ENCODE data around the gene CAMK1D. TPM values are rescaled to one million over a fixed set of nuclear protein-coding genes. Genes with fewer than 3 reads are reported as not detected.

CAMK1D gene
- total RNA-seq, 1 donor from 2014 or later, result 7.4 TPM

DNA sequence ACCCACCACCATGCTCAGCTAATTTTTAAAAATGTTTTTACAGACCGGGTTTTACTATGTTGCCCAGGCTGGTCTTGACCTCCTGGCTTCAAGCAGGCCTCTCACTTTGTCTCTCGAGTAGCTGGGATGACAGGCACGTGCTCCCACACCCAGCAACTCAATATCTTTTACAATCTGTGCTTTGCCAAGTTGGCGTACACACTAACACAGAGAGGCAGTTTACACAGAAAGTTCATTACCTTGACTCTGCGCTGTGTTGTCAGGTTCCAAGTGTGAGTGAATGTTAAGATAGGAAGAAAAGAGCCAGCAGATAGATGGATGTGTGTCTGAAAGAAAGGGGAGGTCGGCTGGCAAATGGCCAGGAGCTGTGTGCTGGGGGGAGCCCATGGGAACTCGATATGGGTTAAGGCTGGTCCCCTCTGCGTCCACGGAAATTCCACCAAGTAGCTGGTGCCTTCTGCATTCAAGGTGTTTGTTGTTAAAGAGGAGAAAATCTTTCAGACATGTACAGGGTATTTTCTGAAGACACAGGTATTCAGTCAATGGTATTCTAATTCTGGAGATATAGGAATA, 299.8 kb downstream of the CAMK1D start:
- peaks cover 3% of the 10 kb centered on the region for H3K9me3 Mint-ChIP-seq
- no peak for DNase-seq (ENCODE audit: low spot score)
- peaks cover 4% of the 10 kb centered on the region for H3K36me3 Mint-ChIP-seq (ENCODE audit: low read depth)
- intact Hi-C loops (cut with micrococcal nuclease), result no loop called here
- no peaks in the 10 kb centered on the region for H3K27me3 Mint-ChIP-seq (ENCODE audit: insufficient read depth)
- peaks cover 17% of the 10 kb centered on the region for H3K4me1 Mint-ChIP-seq (ENCODE audit: low read depth)
- H3K4me3 Mint-ChIP-seq, result no peak overlapping the region
- no peak overlapping the region for H3K27ac Mint-ChIP-seq

DNA sequence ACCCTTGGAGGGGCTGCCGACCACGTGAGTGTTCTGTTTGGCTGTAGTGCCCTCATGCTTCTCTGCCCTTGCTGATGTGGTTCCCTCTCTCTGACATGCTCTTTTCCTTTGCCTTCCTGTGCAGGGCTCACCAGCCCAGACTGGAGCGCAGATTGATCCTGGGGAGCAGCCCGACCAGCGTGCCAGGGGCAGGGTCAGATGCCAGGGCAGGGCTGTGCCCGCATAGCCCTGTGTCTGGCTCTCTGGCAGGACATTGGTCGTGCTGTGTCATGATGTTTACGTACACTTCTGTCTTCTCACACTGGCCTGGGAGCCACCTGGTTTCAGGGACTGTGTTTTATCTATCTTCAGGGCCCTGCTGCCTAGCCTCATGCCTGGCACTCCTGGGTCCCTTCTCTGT, 300.8 kb downstream of the CAMK1D start:
- Mint-ChIP-seq H3K27ac (no peak overlapping the region), H3K4me3 (no peak overlapping the region), H3K27me3 (ENCODE audit: insufficient read depth) (no peaks in the 10 kb centered on the region), H3K36me3 (ENCODE audit: low read depth) (peaks cover 6% of the 10 kb centered on the region), H3K4me1 (ENCODE audit: low read depth) (peaks cover 11% of the 10 kb centered on the region), H3K9me3 (peaks cover 13% of the 10 kb centered on the region)
- DNase-seq (ENCODE audit: low spot score), result no peak
- intact Hi-C loops (cut with micrococcal nuclease), result no loop called here

DNA sequence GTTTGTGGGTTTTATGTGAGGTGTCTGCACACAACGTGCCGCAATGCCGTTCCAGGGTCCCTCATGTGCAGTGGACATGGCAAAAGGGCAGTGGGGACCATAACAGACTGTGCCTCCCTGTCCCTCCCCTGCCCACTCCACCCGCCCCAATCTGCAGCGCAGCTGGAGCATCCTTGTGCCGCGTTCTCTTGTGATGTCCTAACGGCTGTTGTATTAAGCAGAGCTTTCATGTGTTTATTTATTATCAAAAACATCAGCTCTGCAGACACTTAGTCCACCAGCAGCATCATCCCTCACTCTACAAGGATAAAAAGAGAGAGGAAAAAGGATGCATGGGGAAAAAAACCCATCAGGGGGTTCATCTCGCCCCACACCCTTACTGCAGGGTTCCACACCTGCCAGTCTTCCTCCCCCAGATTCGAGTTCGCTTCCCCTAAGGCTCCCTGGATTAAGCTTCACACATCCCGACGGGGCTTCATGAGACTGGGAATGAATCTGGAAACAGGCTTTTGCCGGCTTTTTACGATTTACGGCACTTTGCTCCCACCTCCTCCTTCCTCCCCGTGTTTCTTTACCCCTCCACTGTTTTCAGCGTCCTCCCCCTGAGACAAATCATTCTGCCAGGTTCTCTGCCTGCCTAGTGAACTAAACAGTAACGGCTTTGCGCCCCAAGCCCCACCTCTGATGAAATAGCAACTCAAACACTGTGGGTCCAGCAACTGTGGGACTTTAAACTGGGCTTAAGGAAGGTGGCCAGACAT, 301.4 kb downstream of the CAMK1D start:
- no peak overlapping the region for H3K27ac Mint-ChIP-seq
- intact Hi-C loops (cut with micrococcal nuclease), result no loop called here
- H3K9me3 Mint-ChIP-seq, result peaks cover 14% of the 10 kb centered on the region
- H3K27me3 Mint-ChIP-seq (ENCODE audit: insufficient read depth), result no peaks in the 10 kb centered on the region
- peaks cover 7% of the 10 kb centered on the region for H3K36me3 Mint-ChIP-seq (ENCODE audit: low read depth)
- H3K4me1 Mint-ChIP-seq (ENCODE audit: low read depth), result peaks cover 11% of the 10 kb centered on the region
- H3K4me3 Mint-ChIP-seq, result no peak overlapping the region
- DNase-seq (ENCODE audit: low spot score), result no peak

DNA sequence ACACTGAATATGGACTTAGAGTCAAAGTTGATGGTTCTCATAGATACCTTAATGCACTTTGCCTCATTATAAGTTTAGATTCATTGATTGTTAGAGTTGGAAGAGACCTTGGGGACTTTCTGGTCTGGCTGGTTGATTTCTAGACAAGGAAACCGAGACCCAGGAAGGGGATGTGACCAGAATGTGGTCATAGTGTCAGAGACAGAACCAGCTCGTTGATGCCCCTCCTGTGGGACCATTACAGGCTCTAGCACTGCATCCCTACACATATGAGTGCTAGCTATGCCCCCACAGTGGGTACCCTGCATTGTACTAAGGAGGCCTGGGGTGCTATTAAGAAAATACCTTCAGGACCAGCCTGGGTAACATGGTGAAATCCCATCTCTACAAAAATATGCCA, 306.6 kb downstream of the CAMK1D start:
- Mint-ChIP-seq H3K27ac (peak overlapping the region; percentile 34), H3K4me3 (peak overlapping the region; percentile 33), H3K4me1 (ENCODE audit: low read depth) (peaks cover 34% of the 10 kb centered on the region), H3K9me3 (peaks cover 14% of the 10 kb centered on the region), H3K36me3 (ENCODE audit: low read depth) (peaks cover 7% of the 10 kb centered on the region), H3K27me3 (ENCODE audit: insufficient read depth) (no peaks in the 10 kb centered on the region)
- intact Hi-C loops (cut with micrococcal nuclease), result loop anchor here (1.0 to 5.0 kb wide), 12 partner anchors 11 to 1139 kb away; no protein-coding TSS in a partner anchor
- peak; percentile 11 for DNase-seq (ENCODE audit: low spot score)

DNA sequence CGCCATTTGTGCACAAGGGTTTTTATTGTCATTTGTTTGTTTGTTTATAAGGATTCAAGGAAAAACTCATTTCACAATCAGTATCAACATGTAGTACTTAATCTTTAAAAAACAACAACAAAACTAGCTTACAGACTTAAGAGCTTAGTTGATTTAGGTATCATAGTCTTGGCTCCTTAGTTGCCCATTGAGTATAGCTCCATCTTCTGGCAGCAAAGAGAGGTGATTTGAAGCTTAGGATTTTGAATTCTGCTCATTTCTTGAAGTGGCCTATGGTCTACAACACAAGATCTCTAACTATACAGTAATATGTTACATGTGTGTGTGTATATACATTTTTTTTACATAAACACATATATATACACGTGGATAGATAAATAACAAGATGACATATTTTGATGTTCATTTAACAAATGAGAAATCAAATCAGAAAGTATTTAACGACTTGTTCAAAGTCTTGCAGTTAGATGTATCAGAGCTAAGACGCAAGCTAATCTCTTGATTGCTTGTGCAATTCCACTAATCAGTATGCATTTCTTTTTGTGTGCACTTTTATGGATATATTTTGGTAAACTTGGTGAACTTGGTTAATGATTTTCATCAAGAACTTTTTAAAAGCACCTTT, 307.3 kb downstream of the CAMK1D start:
- Mint-ChIP-seq H3K9me3 (peaks cover 14% of the 10 kb centered on the region), H3K27ac (peak overlapping the region; percentile 34), H3K27me3 (ENCODE audit: insufficient read depth) (no peaks in the 10 kb centered on the region), H3K4me1 (ENCODE audit: low read depth) (peaks cover 34% of the 10 kb centered on the region), H3K36me3 (ENCODE audit: low read depth) (peaks cover 7% of the 10 kb centered on the region), H3K4me3 (no peak overlapping the region)
- DNase-seq (ENCODE audit: low spot score), result peak; percentile 6
- intact Hi-C loops (cut with micrococcal nuclease), result loop anchor here (1.0 to 5.0 kb wide), 12 partner anchors 11 to 1139 kb away; no protein-coding TSS in a partner anchor

DNA sequence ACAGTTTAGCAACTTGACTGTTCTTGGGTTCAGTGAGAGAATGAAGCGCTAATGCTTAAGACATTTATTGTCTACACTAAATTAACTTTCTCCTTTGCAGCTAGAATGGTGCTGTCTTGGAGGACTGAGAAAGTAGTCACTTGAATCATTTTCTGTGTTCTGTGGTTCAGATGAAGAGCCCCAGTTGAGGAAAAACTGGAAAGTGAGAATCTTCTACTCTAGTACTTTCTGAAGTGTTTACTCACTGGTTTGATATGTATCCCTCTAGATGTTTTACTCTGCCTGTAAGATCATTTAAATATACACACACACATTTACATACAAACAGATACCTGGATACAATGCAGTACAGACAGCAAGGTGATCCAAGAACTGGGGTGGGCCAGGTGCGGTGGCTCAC, 308.1 kb downstream of the CAMK1D start:
- intact Hi-C loops (cut with micrococcal nuclease), result loop anchor here (2.0 to 5.0 kb wide), 6 partner anchors 23 to 1140 kb away; no protein-coding TSS in a partner anchor
- peaks cover 34% of the 10 kb centered on the region for H3K4me1 Mint-ChIP-seq (ENCODE audit: low read depth)
- H3K4me3 Mint-ChIP-seq, result no peak overlapping the region
- peak overlapping the region; percentile 59 for H3K27ac Mint-ChIP-seq
- peaks cover 7% of the 10 kb centered on the region for H3K36me3 Mint-ChIP-seq (ENCODE audit: low read depth)
- peaks cover 14% of the 10 kb centered on the region for H3K9me3 Mint-ChIP-seq
- DNase-seq (ENCODE audit: low spot score), result no peak
- H3K27me3 Mint-ChIP-seq (ENCODE audit: insufficient read depth), result no peaks in the 10 kb centered on the region

DNA sequence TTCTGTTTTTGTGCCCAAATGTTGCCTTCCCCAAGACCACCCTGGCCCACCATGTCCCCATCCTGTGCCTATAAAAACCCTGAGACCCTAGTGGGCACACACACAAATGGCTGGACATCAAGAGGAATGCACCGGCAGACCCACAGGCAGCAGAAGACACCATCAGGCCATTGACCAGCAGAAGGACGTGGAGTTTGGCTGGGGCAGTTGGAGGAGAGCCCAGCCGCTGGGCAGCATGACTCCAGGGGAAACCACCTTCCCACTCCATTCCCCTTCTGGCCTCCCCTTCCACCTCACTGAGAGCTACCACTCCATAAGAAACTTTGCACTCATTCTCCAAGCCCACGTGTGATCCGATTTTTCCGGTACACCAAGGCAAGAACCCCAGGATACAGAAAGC, 309.2 kb downstream of the CAMK1D start:
- DNase-seq (ENCODE audit: low spot score), result no peak
- H3K27ac Mint-ChIP-seq, result no peak overlapping the region
- no peak overlapping the region for H3K4me3 Mint-ChIP-seq
- peaks cover 34% of the 10 kb centered on the region for H3K4me1 Mint-ChIP-seq (ENCODE audit: low read depth)
- peaks cover 7% of the 10 kb centered on the region for H3K36me3 Mint-ChIP-seq (ENCODE audit: low read depth)
- H3K27me3 Mint-ChIP-seq (ENCODE audit: insufficient read depth), result no peaks in the 10 kb centered on the region
- intact Hi-C loops (cut with micrococcal nuclease), result loop anchor here (5.0 kb wide), 3 partner anchors 146 to 1141 kb away; no protein-coding TSS in a partner anchor
- peaks cover 14% of the 10 kb centered on the region for H3K9me3 Mint-ChIP-seq

DNA sequence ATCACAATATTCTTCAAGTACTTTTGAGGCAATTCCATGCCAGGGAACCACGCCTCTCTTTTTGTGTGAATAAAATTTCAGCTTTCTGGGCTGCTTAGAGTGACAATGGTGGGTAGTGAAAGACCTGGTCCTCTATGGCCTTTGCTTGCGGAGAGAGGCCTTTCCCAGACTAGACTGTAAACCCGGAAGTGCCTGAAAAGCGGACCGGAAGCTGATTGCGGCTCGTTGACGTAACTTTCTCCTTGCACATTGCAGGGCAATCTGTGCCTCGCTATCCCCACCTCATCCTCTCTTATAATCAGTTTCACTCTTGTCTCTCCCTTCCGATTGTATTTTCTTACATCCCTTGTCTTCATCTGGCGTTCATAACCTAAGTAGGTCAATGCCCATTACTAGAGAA, 310.4 kb downstream of the CAMK1D start:
- H3K27ac Mint-ChIP-seq, result peak overlapping the region; percentile 14

DNA sequence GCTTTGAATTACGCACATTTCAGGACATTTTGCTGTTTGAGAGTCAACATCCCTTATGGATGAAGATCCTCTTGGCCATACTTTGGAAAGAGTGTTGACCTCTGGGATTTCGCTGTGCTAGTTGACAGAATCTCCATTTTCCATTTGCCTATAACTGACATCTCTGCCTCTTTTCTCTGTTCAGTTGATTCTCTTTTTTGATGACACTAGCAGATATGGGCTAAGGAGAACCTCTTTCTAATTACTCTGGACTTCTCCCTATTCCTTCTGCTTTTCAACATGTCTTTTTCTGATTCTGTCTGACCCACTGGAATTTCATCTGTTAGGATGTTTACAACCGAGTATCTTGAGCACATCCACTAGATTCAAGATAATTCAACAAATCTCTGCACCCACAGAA, 311.5 kb downstream of the CAMK1D start:
- Mint-ChIP-seq H3K27me3 (ENCODE audit: insufficient read depth) (no peaks in the 10 kb centered on the region), H3K36me3 (ENCODE audit: low read depth) (no peaks in the 10 kb centered on the region), H3K27ac (no peak overlapping the region), H3K4me3 (no peak overlapping the region), H3K9me3 (no peaks in the 10 kb centered on the region), H3K4me1 (ENCODE audit: low read depth) (peaks cover 24% of the 10 kb centered on the region)
- intact Hi-C loops (cut with micrococcal nuclease), result no loop called here
- DNase-seq (ENCODE audit: low spot score), result no peak

More for the DNA sequence above, 310.4 kb downstream of the CAMK1D start:
- Mint-ChIP-seq H3K27me3 (ENCODE audit: insufficient read depth) (no peaks in the 10 kb centered on the region), H3K4me1 (ENCODE audit: low read depth) (peaks cover 34% of the 10 kb centered on the region), H3K4me3 (no peak overlapping the region), H3K36me3 (ENCODE audit: low read depth) (peaks cover 5% of the 10 kb centered on the region), H3K9me3 (peaks cover 5% of the 10 kb centered on the region)
- intact Hi-C loops (cut with micrococcal nuclease), result loop anchor here (5.0 kb wide), 3 partner anchors 147 to 1142 kb away; no protein-coding TSS in a partner anchor
- DNase-seq (ENCODE audit: low spot score), result no peak

DNA sequence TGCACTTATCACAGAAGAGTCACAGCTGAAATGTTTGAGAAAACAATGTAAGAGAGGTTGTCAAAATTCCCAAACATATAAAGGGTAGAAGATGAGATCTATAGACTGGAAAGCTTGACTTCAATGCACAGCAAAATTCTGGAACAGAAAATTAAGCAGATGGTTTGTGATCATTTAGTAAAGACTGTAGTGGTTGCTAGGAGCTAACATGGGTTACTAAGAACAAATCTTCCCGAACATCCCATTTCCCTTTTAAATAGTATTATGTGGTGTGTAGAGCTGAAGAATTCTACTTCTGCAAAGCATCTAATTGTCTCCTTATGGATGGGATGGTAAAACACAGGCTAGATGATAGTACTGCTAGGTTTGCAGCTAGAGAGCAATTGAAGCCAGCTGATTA, 312.3 kb downstream of the CAMK1D start:
- Mint-ChIP-seq H3K27me3 (ENCODE audit: insufficient read depth) (no peaks in the 10 kb centered on the region), H3K27ac (no peak overlapping the region), H3K4me3 (no peak overlapping the region), H3K4me1 (ENCODE audit: low read depth) (peaks cover 15% of the 10 kb centered on the region), H3K9me3 (no peaks in the 10 kb centered on the region), H3K36me3 (ENCODE audit: low read depth) (no peaks in the 10 kb centered on the region)
- DNase-seq (ENCODE audit: low spot score), result no peak
- intact Hi-C loops (cut with micrococcal nuclease), result no loop called here

DNA sequence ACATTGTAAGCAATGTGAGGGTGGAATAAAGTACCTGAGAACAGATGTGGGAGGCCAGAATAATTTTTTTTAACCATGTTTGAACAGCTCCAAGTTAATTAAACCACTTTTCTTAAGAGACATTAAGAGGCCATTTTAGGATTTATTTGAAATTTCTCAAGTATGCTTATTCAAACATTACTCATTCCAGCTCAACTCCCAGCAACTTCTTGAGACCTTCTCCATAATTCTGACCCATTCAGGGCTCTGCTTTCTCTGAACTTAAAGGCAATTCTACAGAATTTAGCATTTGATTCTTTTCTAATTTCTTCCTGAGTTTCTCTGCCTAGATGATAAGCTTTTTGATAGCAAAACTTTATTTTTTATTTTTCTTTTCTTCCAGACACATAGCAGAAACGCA, 314.5 kb downstream of the CAMK1D start:
- intact Hi-C loops (cut with micrococcal nuclease), result no loop called here
- Mint-ChIP-seq H3K27me3 (ENCODE audit: insufficient read depth) (no peaks in the 10 kb centered on the region), H3K4me3 (no peak overlapping the region), H3K36me3 (ENCODE audit: low read depth) (no peaks in the 10 kb centered on the region), H3K27ac (no peak overlapping the region), H3K4me1 (ENCODE audit: low read depth) (peaks cover 8% of the 10 kb centered on the region), H3K9me3 (no peaks in the 10 kb centered on the region)
- DNase-seq (ENCODE audit: low spot score), result no peak

DNA sequence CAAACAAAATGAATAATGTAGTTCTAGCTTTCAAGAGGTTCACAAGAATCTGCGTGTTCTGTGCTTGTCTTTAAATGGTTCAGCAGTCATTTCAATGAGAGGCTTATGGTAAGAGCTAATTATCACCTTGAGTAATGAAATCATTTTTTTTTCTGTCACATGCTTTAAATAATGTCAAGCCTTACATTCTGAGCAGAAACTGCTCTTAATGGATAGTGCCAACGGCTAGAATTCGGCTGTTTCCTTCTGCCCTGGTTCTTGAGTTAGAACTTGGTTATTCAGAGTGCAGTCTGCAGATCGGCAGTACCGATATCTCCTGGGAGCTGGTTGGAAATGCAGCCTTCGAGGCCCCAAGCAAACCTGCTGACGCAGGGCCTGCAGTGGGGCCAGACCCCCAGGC, 316.2 kb downstream of the CAMK1D start:
- intact Hi-C loops (cut with micrococcal nuclease), result no loop called here
- Mint-ChIP-seq H3K4me3 (no peak overlapping the region), H3K27me3 (ENCODE audit: insufficient read depth) (no peaks in the 10 kb centered on the region), H3K27ac (no peak overlapping the region), H3K36me3 (ENCODE audit: low read depth) (no peaks in the 10 kb centered on the region), H3K9me3 (no peaks in the 10 kb centered on the region), H3K4me1 (ENCODE audit: low read depth) (no peaks in the 10 kb centered on the region)
- no peak for DNase-seq (ENCODE audit: low spot score)

DNA sequence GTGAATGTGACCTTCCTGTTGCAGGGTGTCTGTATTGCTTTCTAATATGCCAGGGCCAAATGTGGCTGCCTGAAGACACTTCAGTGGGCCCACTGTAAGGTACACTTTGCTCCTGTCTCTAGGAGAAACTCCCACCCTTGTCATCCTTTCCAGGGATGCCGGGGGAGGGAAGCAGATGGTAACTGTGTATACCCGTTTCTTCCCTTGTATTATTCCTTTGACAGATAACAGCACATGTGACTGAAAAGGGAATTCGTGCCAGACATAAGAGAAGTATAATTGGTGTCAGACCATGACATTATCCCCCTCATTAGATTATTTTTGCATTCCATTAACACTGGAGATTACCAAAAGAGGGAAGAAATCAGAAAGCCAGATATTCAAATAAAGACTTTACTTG, 317.7 kb downstream of the CAMK1D start:
- intact Hi-C loops (cut with micrococcal nuclease), result no loop called here
- Mint-ChIP-seq H3K9me3 (no peaks in the 10 kb centered on the region), H3K4me1 (ENCODE audit: low read depth) (no peaks in the 10 kb centered on the region), H3K36me3 (ENCODE audit: low read depth) (peaks cover 1% of the 10 kb centered on the region), H3K4me3 (no peak overlapping the region), H3K27me3 (ENCODE audit: insufficient read depth) (peaks cover 2% of the 10 kb centered on the region), H3K27ac (no peak overlapping the region)
- DNase-seq (ENCODE audit: low spot score), result no peak

Data from activated T-helper 1 cell treated with anti-CD3 and anti-CD28 coated beads, Interleukin-12 subunit alpha, Interleukin-12 subunit beta, Interleukin-2, Interleukin-4 antibody, amounts not matched to agents 30 ng/mL and 10 ng/mL and 1 ng/mL, durations not matched to agents 14 hours and 24 hours and 36 hours (primary cell).